ENCODE results near the gene LIN7A. TPM values are rescaled to one million over a fixed set of nuclear protein-coding genes. Genes with fewer than 3 reads are reported as not detected.

LIN7A gene
- total and polyA plus RNA-seq, 2 experiments from 2014 or later, result 3.0 to 10.3 TPM

DNA sequence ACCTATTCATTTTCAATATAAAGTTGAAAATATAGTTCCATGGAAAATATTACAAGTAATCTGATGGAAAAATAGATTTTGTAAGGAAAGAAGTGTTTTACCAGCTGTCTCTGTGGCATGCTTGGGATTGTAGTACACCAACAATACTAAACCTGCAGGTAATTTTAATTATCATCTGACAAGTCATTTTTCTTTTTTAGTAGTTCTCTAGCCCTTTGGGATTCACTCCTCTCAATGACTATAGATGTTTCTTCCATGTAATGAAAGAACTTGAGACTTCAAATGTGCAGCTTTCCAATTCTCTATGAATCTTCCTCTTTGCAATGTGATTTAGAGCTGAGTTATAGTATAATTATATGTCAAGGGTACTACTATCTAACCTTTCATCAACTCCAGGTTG is 14.7 kb upstream of the LIN7A start:
- H3K36me3 ChIP-seq, result no peaks in the 10 kb centered on the region
- no peak overlapping the region for H3K27ac ChIP-seq
- DNase-seq (ENCODE audit: low read depth in 1 of 2, low spot score in 1 of 2), result no peak
- no peaks in the 10 kb centered on the region for H3K27me3 ChIP-seq
- H3K9me3 ChIP-seq (ENCODE audit: low read depth), result no peaks in the 10 kb centered on the region
- H3K4me3 ChIP-seq, result no peak overlapping the region
- TF ChIP-seq, protein P1, sequence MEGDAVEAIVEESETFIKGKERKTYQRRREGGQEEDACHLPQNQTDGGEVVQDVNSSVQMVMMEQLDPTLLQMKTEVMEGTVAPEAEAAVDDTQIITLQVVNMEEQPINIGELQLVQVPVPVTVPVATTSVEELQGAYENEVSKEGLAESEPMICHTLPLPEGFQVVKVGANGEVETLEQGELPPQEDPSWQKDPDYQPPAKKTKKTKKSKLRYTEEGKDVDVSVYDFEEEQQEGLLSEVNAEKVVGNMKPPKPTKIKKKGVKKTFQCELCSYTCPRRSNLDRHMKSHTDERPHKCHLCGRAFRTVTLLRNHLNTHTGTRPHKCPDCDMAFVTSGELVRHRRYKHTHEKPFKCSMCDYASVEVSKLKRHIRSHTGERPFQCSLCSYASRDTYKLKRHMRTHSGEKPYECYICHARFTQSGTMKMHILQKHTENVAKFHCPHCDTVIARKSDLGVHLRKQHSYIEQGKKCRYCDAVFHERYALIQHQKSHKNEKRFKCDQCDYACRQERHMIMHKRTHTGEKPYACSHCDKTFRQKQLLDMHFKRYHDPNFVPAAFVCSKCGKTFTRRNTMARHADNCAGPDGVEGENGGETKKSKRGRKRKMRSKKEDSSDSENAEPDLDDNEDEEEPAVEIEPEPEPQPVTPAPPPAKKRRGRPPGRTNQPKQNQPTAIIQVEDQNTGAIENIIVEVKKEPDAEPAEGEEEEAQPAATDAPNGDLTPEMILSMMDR (IDR thresholded peaks at IDR 0.05; ENCODE audit: low read depth, low read length), result no peak
- peaks cover 6% of the 10 kb centered on the region for H3K4me1 ChIP-seq (ENCODE audit: low read depth)

DNA sequence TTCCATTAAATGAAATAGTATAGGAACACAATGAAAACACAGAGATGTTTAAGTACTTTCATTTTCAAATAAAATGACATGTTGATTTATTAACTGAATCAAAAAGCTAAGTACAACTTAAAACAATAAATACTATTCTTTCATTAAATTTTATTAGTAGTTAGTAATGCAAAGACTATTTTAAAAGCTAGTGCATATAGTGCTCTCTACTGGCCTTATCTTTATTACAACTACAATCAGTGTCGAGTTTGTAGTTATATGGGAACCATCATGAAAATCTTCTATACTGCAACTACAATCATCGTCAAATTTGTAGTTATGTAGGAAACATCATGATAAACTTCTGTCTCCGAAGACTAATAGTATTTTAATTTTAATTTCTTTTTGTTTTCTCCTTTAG is 8.9 kb upstream of the LIN7A start:
- H3K4me3 ChIP-seq, result no peak overlapping the region
- H3K27ac ChIP-seq, result no peak overlapping the region
- TF ChIP-seq, protein P1 (IDR thresholded peaks at IDR 0.05; ENCODE audit: low read depth, low read length), result peak; percentile 34
- DNase-seq (ENCODE audit: low read depth in 1 of 2, low spot score in 1 of 2), result peak in 1 of 2 donors; percentile 26
- no peaks in the 10 kb centered on the region for H3K36me3 ChIP-seq
- no peaks in the 10 kb centered on the region for H3K9me3 ChIP-seq (ENCODE audit: low read depth)
- H3K27me3 ChIP-seq, result no peaks in the 10 kb centered on the region
- H3K4me1 ChIP-seq (ENCODE audit: low read depth), result no peaks in the 10 kb centered on the region

DNA sequence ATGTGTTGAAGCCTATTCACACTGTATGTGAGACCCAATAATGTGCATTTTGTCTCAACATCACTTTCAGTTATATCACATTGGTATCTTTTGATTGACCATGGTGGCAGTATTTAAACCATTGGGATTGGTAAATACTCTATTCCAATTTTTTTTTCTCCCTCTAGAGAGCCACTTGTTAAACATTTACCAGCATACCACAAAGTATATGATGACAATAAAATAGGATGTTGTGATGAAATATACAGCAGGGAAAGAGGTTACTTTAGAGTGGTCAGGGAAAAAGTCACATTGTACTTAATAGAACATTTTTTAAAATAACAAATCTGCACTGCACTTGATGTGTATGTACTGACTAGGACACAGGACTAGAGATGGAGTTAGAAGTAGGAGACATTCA is 5.6 kb upstream of the LIN7A start:
- DNase-seq (ENCODE audit: low read depth in 1 of 2, low spot score in 1 of 2), result no peak
- H3K27me3 ChIP-seq, result peaks cover 6% of the 10 kb centered on the region
- TF ChIP-seq, protein P1 (IDR thresholded peaks at IDR 0.05; ENCODE audit: low read depth, low read length), result no peak
- no peaks in the 10 kb centered on the region for H3K4me1 ChIP-seq (ENCODE audit: low read depth)
- H3K27ac ChIP-seq, result no peak overlapping the region
- H3K9me3 ChIP-seq (ENCODE audit: low read depth), result no peaks in the 10 kb centered on the region
- H3K4me3 ChIP-seq, result no peak overlapping the region
- no peaks in the 10 kb centered on the region for H3K36me3 ChIP-seq

DNA sequence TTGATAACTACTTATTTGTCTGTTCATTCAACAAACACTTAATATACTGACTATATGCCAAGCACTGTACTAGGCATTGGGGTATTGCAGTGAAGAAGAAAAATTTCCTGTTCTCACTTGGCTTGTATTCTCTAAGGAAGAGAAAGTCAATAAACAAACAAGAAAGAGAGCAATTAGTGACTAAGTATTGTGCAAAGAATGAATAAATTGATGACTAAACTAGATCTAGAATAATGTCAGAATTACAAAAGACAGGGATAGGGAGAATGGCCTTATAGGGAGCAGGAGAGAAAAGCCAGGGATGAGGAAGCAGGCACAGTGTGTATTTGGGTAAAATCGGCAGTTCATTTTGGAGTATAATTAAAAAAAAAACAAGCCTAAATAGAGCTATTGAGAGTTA is 4.2 kb upstream of the LIN7A start:
- TF ChIP-seq, protein P1 (IDR thresholded peaks at IDR 0.05; ENCODE audit: low read depth, low read length), result no peak
- Histone ChIP-seq H3K9me3 (ENCODE audit: low read depth) (no peaks in the 10 kb centered on the region), H3K36me3 (no peaks in the 10 kb centered on the region), H3K27me3 (peaks cover 10% of the 10 kb centered on the region), H3K4me1 (ENCODE audit: low read depth) (no peaks in the 10 kb centered on the region), H3K27ac (no peak overlapping the region), H3K4me3 (no peak overlapping the region)
- DNase-seq (ENCODE audit: low read depth in 1 of 2, low spot score in 1 of 2), result no peak

DNA sequence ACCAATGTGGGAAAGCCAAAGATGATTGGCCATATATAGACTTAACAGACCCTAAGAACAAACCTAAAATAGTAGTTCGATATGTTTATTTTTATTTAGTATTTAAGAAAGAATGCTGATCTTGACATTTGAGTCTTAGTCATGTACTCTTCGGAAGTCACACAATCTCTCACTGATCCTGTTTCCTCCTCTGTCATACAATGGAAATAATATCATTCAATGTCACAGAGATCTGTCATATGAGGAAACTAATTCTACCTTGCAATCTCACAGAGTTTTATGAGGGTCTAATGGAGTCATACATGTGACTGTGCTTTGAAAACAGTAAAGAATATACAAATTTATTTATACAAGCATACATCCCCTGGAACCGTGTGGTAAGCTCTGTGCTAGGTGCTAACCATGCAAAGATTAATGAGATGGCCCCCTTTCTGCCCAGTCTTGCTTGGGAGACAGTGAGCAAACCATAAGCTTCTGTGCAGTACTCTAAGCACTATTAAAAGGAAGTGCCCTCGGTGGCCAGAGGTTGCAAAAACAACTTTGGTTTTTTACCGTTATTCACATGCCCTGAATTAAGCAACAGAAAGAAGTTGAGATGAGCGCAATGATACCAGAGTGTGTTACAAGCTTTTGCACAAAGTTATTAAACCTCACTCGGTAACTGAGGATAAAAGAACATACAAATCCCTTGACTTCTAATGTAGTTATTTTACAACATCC is 1.7 kb upstream of the LIN7A start:
- DNase-seq (ENCODE audit: low read depth in 1 of 2, low spot score in 1 of 2), result peak in 1 of 2 donors; percentile 11
- Histone ChIP-seq H3K27me3 (peaks cover 10% of the 10 kb centered on the region), H3K27ac (no peak overlapping the region), H3K9me3 (ENCODE audit: low read depth) (no peaks in the 10 kb centered on the region), H3K4me1 (ENCODE audit: low read depth) (no peaks in the 10 kb centered on the region), H3K4me3 (no peak overlapping the region), H3K36me3 (no peaks in the 10 kb centered on the region)
- TF ChIP-seq, protein P1 (IDR thresholded peaks at IDR 0.05; ENCODE audit: low read depth, low read length), result no peak

Data from cardiac muscle cell (in vitro differentiated cells and primary cell).